Calu3 (cell line): Measurements from ENCODE around the gene TXN2. TPM values are rescaled to one million over a fixed set of nuclear protein-coding genes. Genes with fewer than 3 reads are reported as not detected.

Experiments used
- BruUV-seq: library from RNA; stranded (reverse); fragments of 400-500 nt; replicated peaks from 2 replicates; lab custom pipeline; 2021; lab: Mats Ljungman, UMichigan
- CTCF ChIA-PET: fragments of 300-600 bp; sonication (Branson Sonifier 250); formaldehyde crosslinking; loops from one replicate; lab custom pipeline; 2022; ENCODE audit warnings: antibody characterized with exemption; lab: Charles Lee
- DNase-seq: peaks from one replicate; pipeline ENCODE4 v3.0.0; 2022
- H3K27ac Mint-ChIP-seq: one replicate; pipeline ENCODE4 v1.8.0; 2022; ENCODE audit warnings: mixed read lengths; ENCODE audit not compliant: unreplicated experiment
- H3K27me3 Mint-ChIP-seq: one replicate; pipeline ENCODE4 v1.8.0; 2022; ENCODE audit warnings: mixed read lengths; ENCODE audit not compliant: unreplicated experiment
- H3K36me3 Mint-ChIP-seq: one replicate; pipeline ENCODE4 v1.8.0; 2022; ENCODE audit warnings: mild to moderate bottlenecking, moderate library complexity, mixed read lengths; ENCODE audit not compliant: insufficient read depth, unreplicated experiment
- H3K4me1 Mint-ChIP-seq: one replicate; pipeline ENCODE4 v1.8.0; 2022; ENCODE audit warnings: mild to moderate bottlenecking, low read depth, mixed read lengths; ENCODE audit not compliant: unreplicated experiment
- H3K4me3 Mint-ChIP-seq: one replicate; pipeline ENCODE4 v1.8.0; 2022; ENCODE audit warnings: mild to moderate bottlenecking, low read depth, moderate library complexity, mixed read lengths; ENCODE audit not compliant: unreplicated experiment
- H3K9me3 Mint-ChIP-seq: one replicate; pipeline ENCODE4 v1.8.0; 2022; ENCODE audit warnings: low read depth, mixed read lengths; ENCODE audit not compliant: unreplicated experiment
- intact Hi-C: fragments of 100-400 bp; cut with micrococcal nuclease; formaldehyde crosslinking; loops from one replicate; pipeline ENCODE4 v1.10.0; 2022; ENCODE audit not compliant: unreplicated experiment
- total RNA-seq: library from RNA; stranded (reverse); gene quantifications from 2 replicates; pipeline ENCODE4 v1.2.3, GENCODE V29; 2022
- TF ChIP-seq, protein P1 (sequence below): fragments of 200-600 bp; IDR thresholded peaks from one replicate; pipeline ENCODE4 v1.8.0; 2022; ENCODE audit warnings: antibody characterized with exemption; ENCODE audit not compliant: unreplicated experiment

The TXN2 gene
- total RNA-seq, 1 experiment from 2014 or later = 58.4 TPM

GRCh38 chr22:36464715-36465231 lies 16.7 kb downstream of the TXN2 start:
- Mint-ChIP-seq H3K4me1 (peaks cover 61% of the 10 kb centered on the region), H3K27ac (peak overlapping the region; percentile 98), H3K9me3 (no peaks in the 10 kb centered on the region), H3K27me3 (no peaks in the 10 kb centered on the region), H3K4me3 (peak overlapping the region; percentile 54), H3K36me3 (peaks cover 44% of the 10 kb centered on the region)
- CTCF ChIA-PET = interaction anchor here (0.7 to 1.5 kb wide), 4 partner anchors 13 to 100 kb away, joined by 3 to 5 read pairs (median 4); partner anchors contain the start of gene MYH9
- TSS peak; percentile 57 for BruUV-seq
- DNase-seq = no peak
- TF ChIP-seq, protein P1, sequence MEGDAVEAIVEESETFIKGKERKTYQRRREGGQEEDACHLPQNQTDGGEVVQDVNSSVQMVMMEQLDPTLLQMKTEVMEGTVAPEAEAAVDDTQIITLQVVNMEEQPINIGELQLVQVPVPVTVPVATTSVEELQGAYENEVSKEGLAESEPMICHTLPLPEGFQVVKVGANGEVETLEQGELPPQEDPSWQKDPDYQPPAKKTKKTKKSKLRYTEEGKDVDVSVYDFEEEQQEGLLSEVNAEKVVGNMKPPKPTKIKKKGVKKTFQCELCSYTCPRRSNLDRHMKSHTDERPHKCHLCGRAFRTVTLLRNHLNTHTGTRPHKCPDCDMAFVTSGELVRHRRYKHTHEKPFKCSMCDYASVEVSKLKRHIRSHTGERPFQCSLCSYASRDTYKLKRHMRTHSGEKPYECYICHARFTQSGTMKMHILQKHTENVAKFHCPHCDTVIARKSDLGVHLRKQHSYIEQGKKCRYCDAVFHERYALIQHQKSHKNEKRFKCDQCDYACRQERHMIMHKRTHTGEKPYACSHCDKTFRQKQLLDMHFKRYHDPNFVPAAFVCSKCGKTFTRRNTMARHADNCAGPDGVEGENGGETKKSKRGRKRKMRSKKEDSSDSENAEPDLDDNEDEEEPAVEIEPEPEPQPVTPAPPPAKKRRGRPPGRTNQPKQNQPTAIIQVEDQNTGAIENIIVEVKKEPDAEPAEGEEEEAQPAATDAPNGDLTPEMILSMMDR = no peak
- intact Hi-C loops = loop anchor here (5.0 kb wide), 1 partner anchor 77 kb away; the partner anchor contains the start of gene MYH9

DNA sequence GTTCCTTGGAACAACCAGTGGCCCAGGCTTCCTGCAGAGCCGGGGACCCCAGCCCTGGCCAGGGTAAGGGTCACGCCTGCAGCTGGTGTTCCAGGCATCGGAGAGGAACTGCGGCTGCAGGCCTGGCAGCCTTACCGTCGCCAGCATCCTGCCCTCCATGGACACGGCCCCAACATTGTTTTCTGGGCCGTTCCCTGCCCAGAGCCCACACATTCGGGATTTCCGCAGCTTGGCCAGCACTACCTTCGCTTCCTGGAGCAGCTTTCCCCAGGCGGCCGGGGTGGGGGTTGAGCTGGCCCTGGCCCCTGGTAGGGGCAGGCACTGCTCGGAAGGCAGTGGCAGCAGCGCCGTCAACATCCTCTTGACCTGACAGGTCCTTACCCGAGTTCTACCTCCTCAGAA lies 17.7 kb downstream of the TXN2 start:
- CTCF ChIA-PET = interaction anchor here (0.7 kb wide), 1 partner anchor 183 kb away, joined by 3 read pairs; no protein-coding TSS in a partner anchor
- Mint-ChIP-seq H3K4me1 (peaks cover 61% of the 10 kb centered on the region), H3K9me3 (no peaks in the 10 kb centered on the region), H3K4me3 (no peak overlapping the region), H3K27me3 (no peaks in the 10 kb centered on the region), H3K36me3 (peaks cover 44% of the 10 kb centered on the region), H3K27ac (no peak overlapping the region)
- BruUV-seq = no TSS peak
- intact Hi-C loops = no loop called here
- DNase-seq = no peak
- TF ChIP-seq, protein P1 = no peak

DNA sequence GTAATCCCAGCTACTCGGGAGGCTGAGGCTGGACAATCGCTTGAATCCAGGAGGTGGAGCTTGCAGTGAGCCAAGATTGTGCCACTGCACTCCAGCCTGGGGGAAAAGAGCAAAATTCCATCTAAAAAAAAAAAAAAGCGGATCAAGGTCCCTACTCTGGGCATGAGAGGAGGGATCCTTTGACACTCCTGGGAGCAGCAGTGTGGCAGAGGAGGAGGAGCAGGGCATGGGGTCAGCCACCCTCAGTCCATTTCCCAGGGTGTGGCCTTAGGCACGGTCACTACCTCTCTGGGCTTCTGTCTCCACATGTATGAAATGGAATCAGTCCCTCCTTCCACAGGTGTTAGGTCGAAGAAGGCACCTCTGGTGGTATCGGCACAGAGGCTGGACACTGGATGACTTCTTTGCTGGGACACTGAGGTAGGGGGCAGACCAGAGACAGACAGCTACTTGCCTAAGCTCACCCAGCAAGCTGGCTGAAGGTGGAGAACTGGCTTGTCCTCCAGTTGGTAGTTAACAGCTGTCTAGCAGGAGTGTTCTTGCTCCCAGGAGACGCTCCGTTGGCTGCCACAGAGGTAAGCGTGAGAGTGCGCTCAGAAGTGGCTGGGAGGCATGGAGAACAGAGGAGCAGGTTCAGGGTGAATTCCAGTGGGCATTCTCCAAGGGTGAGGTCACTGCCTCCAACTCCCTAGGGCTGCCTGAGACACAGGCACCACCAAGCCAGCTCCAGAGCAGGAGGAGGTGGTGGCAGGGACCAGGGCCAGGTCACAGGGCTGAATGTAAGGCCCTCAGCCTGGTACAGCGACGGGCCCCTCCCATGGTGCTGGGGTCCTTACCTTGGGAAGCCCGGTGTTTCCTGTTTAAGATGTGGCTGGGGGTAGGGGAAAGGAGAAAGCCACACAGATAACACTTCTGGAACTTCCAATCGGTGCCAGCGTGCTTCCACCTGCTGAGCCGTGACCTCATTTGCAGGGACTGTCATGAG lies 19.5 kb downstream of the TXN2 start:
- H3K36me3 Mint-ChIP-seq = peaks cover 30% of the 10 kb centered on the region
- H3K27ac Mint-ChIP-seq = peak overlapping the region; percentile 63
- intact Hi-C loops = no loop called here
- TF ChIP-seq, protein P1 = no peak
- no peaks in the 10 kb centered on the region for H3K27me3 Mint-ChIP-seq
- CTCF ChIA-PET = interaction anchor here (0.6 to 1.3 kb wide), 4 partner anchors 36 to 131 kb away, joined by 3 to 5 read pairs (median 4); no protein-coding TSS in a partner anchor
- peak; percentile 81 for DNase-seq
- BruUV-seq = TSS peak; percentile 29
- H3K4me3 Mint-ChIP-seq = peak overlapping the region; percentile 18
- H3K4me1 Mint-ChIP-seq = peaks cover 46% of the 10 kb centered on the region
- no peaks in the 10 kb centered on the region for H3K9me3 Mint-ChIP-seq

- Mint-ChIP-seq H3K4me3 (no peak overlapping the region), H3K27ac (no peak overlapping the region), H3K36me3 (peaks cover 20% of the 10 kb centered on the region), H3K4me1 (peaks cover 29% of the 10 kb centered on the region), H3K9me3 (no peaks in the 10 kb centered on the region), H3K27me3 (no peaks in the 10 kb centered on the region)
- CTCF ChIA-PET = no interaction called here
- DNase-seq = no peak
- no TSS peak for BruUV-seq
- intact Hi-C loops = no loop called here
- TF ChIP-seq, protein P1 = no peak
Observed at GRCh38 chr22:36460202-36460601, 21.2 kb downstream of the TXN2 start.
